ENCODE results near the gene PIP5KL1.

PIP5KL1 gene

GRCh38 chr9:127963359-127964064 lies 32.9 kb upstream of the PIP5KL1 start:
- Histone ChIP-seq H3K9me3 (ENCODE audit: insufficient read depth, low read length) (no peaks in the 10 kb centered on the region), H3K36me3 (replicated peaks; ENCODE audit: low read depth, low read length) (no peaks in the 10 kb centered on the region), H3K79me2 (ENCODE audit: low read length) (peaks cover 35% of the 10 kb centered on the region), H3K27ac (ENCODE audit: low read length) (0 out of 2 replicates have a peak overlapping the region, but pooled peaks have one; percentile 2), H3K4me1 (ENCODE audit: low read length) (peaks cover 56% of the 10 kb centered on the region), H3K9ac (ENCODE audit: low read length) (peak overlapping the region; percentile 56), H2AFZ (ENCODE audit: low read depth, low read length) (no peak overlapping the region), H3K27me3 (ENCODE audit: low read depth, low read length) (no peaks in the 10 kb centered on the region), H4K20me1 (ENCODE audit: insufficient read depth, low read length) (peaks cover 3% of the 10 kb centered on the region; the same call in 1 of the 2 replicates), H3K4me2 (ENCODE audit: low read length) (peak overlapping the region; percentile 87), H3K4me3 (ENCODE audit: low read length) (peak overlapping the region; percentile 55)
- no peak for TF ChIP-seq EZH2phosphoT487 (IDR thresholded peaks at IDR 0.05; ENCODE audit: low read depth)
- no peak for TF ChIP-seq CTCF (IDR thresholded peaks at IDR 0.05; ENCODE audit: low read depth, low read length)

GRCh38 chr9:127963041-127963358 lies 32.4 kb upstream of the PIP5KL1 start:
- Histone ChIP-seq H4K20me1 (ENCODE audit: insufficient read depth, low read length) (peaks cover 4% of the 10 kb centered on the region; the same call in 1 of the 2 replicates), H3K9me3 (ENCODE audit: insufficient read depth, low read length) (no peaks in the 10 kb centered on the region), H3K4me1 (ENCODE audit: low read length) (peaks cover 51% of the 10 kb centered on the region), H3K36me3 (replicated peaks; ENCODE audit: low read depth, low read length) (no peaks in the 10 kb centered on the region), H3K79me2 (ENCODE audit: low read length) (peaks cover 30% of the 10 kb centered on the region; the same call in 1 of the 2 replicates), H3K4me3 (ENCODE audit: low read length) (peak overlapping the region; percentile 55), H3K27ac (ENCODE audit: low read length) (peak overlapping the region; percentile 2; the same call in 1 of the 2 replicates), H3K27me3 (ENCODE audit: low read depth, low read length) (no peaks in the 10 kb centered on the region), H2AFZ (ENCODE audit: low read depth, low read length) (no peak overlapping the region), H3K9ac (ENCODE audit: low read length) (peak overlapping the region; percentile 9; the same call in 1 of the 2 replicates), H3K4me2 (ENCODE audit: low read length) (peak overlapping the region; percentile 87)
- TF ChIP-seq CTCF (IDR thresholded peaks at IDR 0.05; ENCODE audit: low read depth, low read length): no peak
- TF ChIP-seq EZH2phosphoT487 (IDR thresholded peaks at IDR 0.05; ENCODE audit: low read depth): no peak

GRCh38 chr9:127962278-127962677 lies 31.7 kb upstream of the PIP5KL1 start:
- Histone ChIP-seq H3K79me2 (ENCODE audit: low read length) (peaks cover 24% of the 10 kb centered on the region; the same call in 1 of the 2 replicates), H3K27me3 (ENCODE audit: low read depth, low read length) (no peaks in the 10 kb centered on the region), H3K9me3 (ENCODE audit: insufficient read depth, low read length) (no peaks in the 10 kb centered on the region), H3K9ac (ENCODE audit: low read length) (no peak overlapping the region), H3K4me2 (ENCODE audit: low read length) (no peak overlapping the region), H2AFZ (ENCODE audit: low read depth, low read length) (no peak overlapping the region), H3K36me3 (replicated peaks; ENCODE audit: low read depth, low read length) (no peaks in the 10 kb centered on the region), H3K4me3 (ENCODE audit: low read length) (no peak overlapping the region), H3K27ac (ENCODE audit: low read length) (no peak overlapping the region), H4K20me1 (ENCODE audit: insufficient read depth, low read length) (peaks cover 6% of the 10 kb centered on the region; the same call in 1 of the 2 replicates), H3K4me1 (ENCODE audit: low read length) (peaks cover 44% of the 10 kb centered on the region)
- no peak for TF ChIP-seq EZH2phosphoT487 (IDR thresholded peaks at IDR 0.05; ENCODE audit: low read depth)
- no peak for TF ChIP-seq CTCF (IDR thresholded peaks at IDR 0.05; ENCODE audit: low read depth, low read length)

- peaks cover 18% of the 10 kb centered on the region; the same call in 1 of the 2 replicates for H3K79me2 ChIP-seq (ENCODE audit: low read length)
- H2AFZ ChIP-seq (ENCODE audit: low read depth, low read length): no peak overlapping the region
- H3K36me3 ChIP-seq (replicated peaks; ENCODE audit: low read depth, low read length): no peaks in the 10 kb centered on the region
- no peak overlapping the region for H3K9ac ChIP-seq (ENCODE audit: low read length)
- TF ChIP-seq CTCF (IDR thresholded peaks at IDR 0.05; ENCODE audit: low read depth, low read length): no peak
- TF ChIP-seq EZH2phosphoT487 (IDR thresholded peaks at IDR 0.05; ENCODE audit: low read depth): no peak
- H3K4me2 ChIP-seq (ENCODE audit: low read length): no peak overlapping the region
- H3K27me3 ChIP-seq (ENCODE audit: low read depth, low read length): no peaks in the 10 kb centered on the region
- no peak overlapping the region for H3K27ac ChIP-seq (ENCODE audit: low read length)
- peaks cover 6% of the 10 kb centered on the region; the same call in 1 of the 2 replicates for H4K20me1 ChIP-seq (ENCODE audit: insufficient read depth, low read length)
- peaks cover 38% of the 10 kb centered on the region for H3K4me1 ChIP-seq (ENCODE audit: low read length)
- H3K9me3 ChIP-seq (ENCODE audit: insufficient read depth, low read length): no peaks in the 10 kb centered on the region
- no peak overlapping the region for H3K4me3 ChIP-seq (ENCODE audit: low read length)
Observed at GRCh38 chr9:127961613-127962155, 31.1 kb upstream of the PIP5KL1 start.

Measured in OCI-LY3 (cell line).